Measurements from ENCODE around the gene AMZ2. TPM values are rescaled to one million over a fixed set of nuclear protein-coding genes. Genes with fewer than 3 reads are reported as not detected.
"Not testable (repeated sequence)": the region's sequence is repeated elsewhere in the genome, so short reads cannot be mapped to it uniquely, and the experiment has no call there.

The AMZ2 gene
- total and polyA plus RNA-seq, 3 donors from 2014 or later, result 143 to 457 (median 201) TPM

DNA sequence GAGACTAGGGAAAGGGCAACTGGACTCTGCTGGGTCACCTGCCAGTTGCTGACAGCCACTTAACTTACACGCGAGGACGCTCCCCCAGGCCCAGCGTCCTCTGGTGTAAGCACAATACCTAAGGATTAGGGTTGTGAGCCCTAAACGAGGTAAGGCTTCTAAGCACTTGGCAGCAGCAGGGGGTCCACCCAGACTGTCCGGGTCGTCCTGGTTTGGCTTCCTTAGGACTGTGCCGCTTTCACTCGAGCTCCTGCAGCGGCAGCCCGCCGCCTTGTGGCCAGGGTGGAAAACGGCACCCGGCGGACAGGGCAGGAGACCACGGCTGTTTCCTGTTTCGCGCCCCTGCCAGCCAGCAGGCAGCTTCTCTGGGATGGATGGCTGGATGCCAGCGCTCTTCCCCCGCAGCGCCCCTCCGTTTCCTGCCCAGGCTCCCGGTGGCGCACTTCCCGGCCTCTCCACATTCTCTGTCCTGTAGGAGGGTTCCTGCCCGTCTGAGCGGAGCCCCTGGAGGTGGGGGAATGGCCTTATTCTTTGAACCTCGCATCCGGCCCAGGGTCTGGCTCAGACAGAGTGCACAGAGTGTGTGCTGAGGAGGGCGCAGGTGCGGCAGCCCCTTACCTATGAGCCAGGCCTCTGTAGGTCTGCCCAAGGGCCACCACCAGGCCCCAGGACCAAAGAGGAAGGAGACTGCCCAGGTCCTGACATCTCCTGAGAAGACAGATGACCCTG is 47.0 kb upstream of the AMZ2 start:
- Histone ChIP-seq H3K36me3 (ENCODE audit: low read depth, missing control alignments) (no peaks in the 10 kb centered on the region), H3K27me3 (no peaks in the 10 kb centered on the region), H3K9me3 (no peaks in the 10 kb centered on the region), H3K27ac (no peak overlapping the region), H3K4me3 (no peak overlapping the region), H3K4me1 (peaks cover 40% of the 10 kb centered on the region)
- intact Hi-C loops (cut with DNase I; ENCODE audit: low total_unique reads), result no loop called here
- DNase-seq, result peak; percentile 85
- WGBS, 2 donors, result 3 to 6% methylated on average over 16 to 30 of the region's 31 CpGs
- no peak for TF ChIP-seq POLR2A (IDR thresholded peaks at IDR 0.05)
- TF ChIP-seq, protein P1, sequence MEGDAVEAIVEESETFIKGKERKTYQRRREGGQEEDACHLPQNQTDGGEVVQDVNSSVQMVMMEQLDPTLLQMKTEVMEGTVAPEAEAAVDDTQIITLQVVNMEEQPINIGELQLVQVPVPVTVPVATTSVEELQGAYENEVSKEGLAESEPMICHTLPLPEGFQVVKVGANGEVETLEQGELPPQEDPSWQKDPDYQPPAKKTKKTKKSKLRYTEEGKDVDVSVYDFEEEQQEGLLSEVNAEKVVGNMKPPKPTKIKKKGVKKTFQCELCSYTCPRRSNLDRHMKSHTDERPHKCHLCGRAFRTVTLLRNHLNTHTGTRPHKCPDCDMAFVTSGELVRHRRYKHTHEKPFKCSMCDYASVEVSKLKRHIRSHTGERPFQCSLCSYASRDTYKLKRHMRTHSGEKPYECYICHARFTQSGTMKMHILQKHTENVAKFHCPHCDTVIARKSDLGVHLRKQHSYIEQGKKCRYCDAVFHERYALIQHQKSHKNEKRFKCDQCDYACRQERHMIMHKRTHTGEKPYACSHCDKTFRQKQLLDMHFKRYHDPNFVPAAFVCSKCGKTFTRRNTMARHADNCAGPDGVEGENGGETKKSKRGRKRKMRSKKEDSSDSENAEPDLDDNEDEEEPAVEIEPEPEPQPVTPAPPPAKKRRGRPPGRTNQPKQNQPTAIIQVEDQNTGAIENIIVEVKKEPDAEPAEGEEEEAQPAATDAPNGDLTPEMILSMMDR (IDR thresholded peaks at IDR 0.05), result peak; percentile 62 to 96 (median 87)

- H3K27ac ChIP-seq; H3K9me3 ChIP-seq; H3K36me3 ChIP-seq (ENCODE audit: low read depth, missing control alignments); DNase-seq; H3K27me3 ChIP-seq; intact Hi-C loops (cut with DNase I; ENCODE audit: low total_unique reads); H3K4me3 ChIP-seq: not testable (repeated sequence)
- peaks cover 40% of the 10 kb centered on the region for H3K4me1 ChIP-seq
- WGBS, 2 donors, result 35 to 44% methylated on average over 2 to 3 of the region's 3 CpGs
Measured at GRCh38 chr17:68201418-68201771, 46.4 kb upstream of the AMZ2 start.

GRCh38 chr17:68202321-68202720 is 45.5 kb upstream of the AMZ2 start:
- not testable (repeated sequence) for DNase-seq
- 93 to 98% methylated on average over 2 of the region's 2 CpGs for WGBS, 2 donors

GRCh38 chr17:68204736-68205135 is 43.1 kb upstream of the AMZ2 start:
- peak overlapping the region; percentile 73 to 90 for H3K4me3 ChIP-seq
- DNase-seq, result no peak
- peak overlapping the region; percentile 67 to 95 for H3K27ac ChIP-seq
- no peaks in the 10 kb centered on the region for H3K9me3 ChIP-seq
- TF ChIP-seq, protein P1 (IDR thresholded peaks at IDR 0.05), result no peak
- TF ChIP-seq POLR2A (IDR thresholded peaks at IDR 0.05), result no peak
- no peaks in the 10 kb centered on the region for H3K36me3 ChIP-seq (ENCODE audit: low read depth, missing control alignments)
- peaks cover 10% of the 10 kb centered on the region for H3K4me1 ChIP-seq
- intact Hi-C loops (cut with DNase I; ENCODE audit: low total_unique reads), result no loop called here
- H3K27me3 ChIP-seq, result no peaks in the 10 kb centered on the region
- 6 to 35% methylated on average over 3 to 22 of the region's 22 CpGs for WGBS, 2 donors

More at GRCh38 chr17:68202321-68202720, 45.5 kb upstream of the AMZ2 start:
- H3K4me3 ChIP-seq; H3K9me3 ChIP-seq; H3K27me3 ChIP-seq; intact Hi-C loops (cut with DNase I; ENCODE audit: low total_unique reads); H3K36me3 ChIP-seq (ENCODE audit: low read depth, missing control alignments); H3K27ac ChIP-seq: not testable (repeated sequence)
- peaks cover 30% of the 10 kb centered on the region for H3K4me1 ChIP-seq

- DNase-seq, result peak; percentile 96
- 1% methylated on average over 64 of the region's 71 CpGs; no CpG with 5 or more reads in 1 of the 2 donors for WGBS, 2 donors
- Histone ChIP-seq H3K36me3 (ENCODE audit: low read depth, missing control alignments) (no peaks in the 10 kb centered on the region), H3K4me3 (peak overlapping the region; percentile 73 to 90), H3K4me1 (peaks cover 6% of the 10 kb centered on the region), H3K9me3 (no peaks in the 10 kb centered on the region), H3K27ac (peak overlapping the region; percentile 67 to 95), H3K27me3 (no peaks in the 10 kb centered on the region)
- no peak for TF ChIP-seq POLR2A (IDR thresholded peaks at IDR 0.05)
- TF ChIP-seq, protein P1 (IDR thresholded peaks at IDR 0.05), result peak; percentile 93 to 96 (median 95)
- intact Hi-C loops (cut with DNase I; ENCODE audit: low total_unique reads), result no loop called here
Measured at GRCh38 chr17:68205251-68205807, 42.5 kb upstream of the AMZ2 start.

Data from testis (tissue), 3 donors.